Stimulated activated CD4-positive, alpha-beta T cell treated with anti-CD3 and anti-CD28 coated beads, Interleukin-12 subunit alpha, Interleukin-12 subunit beta, amount 100 ng/mL, for 24 hours (primary cell): ENCODE results near the gene G3BP1.
A peak's percentile ranks its signal among the peaks of the same experiment; 100 is the strongest.
"Not testable (repeated sequence)": the region's sequence is repeated elsewhere in the genome, so short reads cannot be mapped to it uniquely, and the experiment has no call there.

ENCODE experiments used
- DNase-seq, 2 experiments: peaks; one replicate each; pipeline ENCODE4 v3.0.0-alpha.2; 2020; ENCODE audit warnings: low read depth in 2 of 2

The G3BP1 gene

GRCh38 chr5:151771259-151772028 lies at the start of gene G3BP1:
G3BP1 (plus strand) TSS chr5:151771954; CDS start chr5:151786621, 14,667 bp downstream.
- DNase-seq: peak; percentile 98

DNA sequence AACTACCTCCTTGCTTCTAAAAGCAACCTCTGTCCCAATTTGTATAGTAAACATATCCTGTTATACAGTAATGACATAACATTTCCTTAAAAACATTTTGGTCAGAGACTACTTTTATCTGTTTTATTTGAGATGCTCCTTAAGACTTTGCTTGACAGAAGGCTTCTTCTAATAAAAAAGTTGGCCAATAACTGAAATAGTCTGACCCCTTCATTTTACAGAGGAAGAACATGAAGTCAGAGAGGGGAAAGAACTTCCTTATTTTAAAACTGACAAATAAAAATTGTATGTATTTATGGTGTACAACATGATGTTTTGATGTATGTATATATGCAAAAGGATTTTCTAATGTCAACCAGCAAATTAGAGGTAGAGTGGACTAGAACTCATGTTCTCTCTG lies 49.2 kb upstream of the G3BP1 start:
- no peak for DNase-seq

GRCh38 chr5:151724360-151724759 lies 47.4 kb upstream of the G3BP1 start:
- DNase-seq: no peak

DNA sequence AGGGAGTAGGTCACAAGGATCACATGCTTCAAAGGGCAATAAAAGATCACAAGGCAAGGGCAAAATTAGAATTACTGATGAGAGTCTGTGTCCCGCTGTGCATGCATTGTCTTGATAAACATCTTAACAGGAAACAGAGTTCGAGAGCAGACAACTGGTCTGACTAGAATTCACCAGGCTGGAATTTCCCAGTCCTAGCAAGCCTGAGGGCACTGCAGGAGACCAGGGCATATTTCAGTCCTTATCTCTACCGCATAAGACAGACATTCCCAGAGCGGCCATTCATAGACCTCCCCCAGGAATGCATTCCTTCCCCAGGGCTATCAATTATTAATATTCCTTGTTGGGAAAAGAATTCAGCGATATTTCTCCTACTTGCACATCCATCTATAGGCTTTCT lies 42.2 kb upstream of the G3BP1 start:
- not testable (repeated sequence) for DNase-seq

- no peak for DNase-seq
Observed at GRCh38 chr5:151730381-151730780, 41.4 kb upstream of the G3BP1 start.

- no peak for DNase-seq
Observed at GRCh38 chr5:151733358-151734063, 38.2 kb upstream of the G3BP1 start.

GRCh38 chr5:151734064-151734408 lies 37.7 kb upstream of the G3BP1 start:
- DNase-seq: no peak

DNA sequence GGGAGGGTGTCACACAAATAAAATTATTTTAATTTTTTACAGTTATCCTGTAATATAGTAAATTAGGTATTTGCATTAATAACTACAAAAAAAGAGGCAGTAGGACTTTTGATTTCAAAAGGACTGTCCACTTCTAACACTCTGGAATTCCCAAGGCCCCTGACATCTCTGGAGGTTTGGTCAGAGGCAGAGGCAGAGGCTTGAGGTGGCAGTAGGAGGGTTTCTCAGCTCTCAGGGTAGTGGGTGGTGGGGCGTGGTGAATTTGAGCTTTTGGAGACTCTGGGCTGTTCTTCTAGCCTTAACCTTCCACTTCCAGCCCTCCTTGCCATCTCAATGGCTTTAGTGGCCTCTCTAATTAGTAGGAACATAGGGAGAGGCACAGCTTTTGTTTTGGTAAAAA lies 36.1 kb upstream of the G3BP1 start:
- DNase-seq: no peak

GRCh38 chr5:151737431-151737830 lies 34.3 kb upstream of the G3BP1 start:
- DNase-seq: no peak

DNA sequence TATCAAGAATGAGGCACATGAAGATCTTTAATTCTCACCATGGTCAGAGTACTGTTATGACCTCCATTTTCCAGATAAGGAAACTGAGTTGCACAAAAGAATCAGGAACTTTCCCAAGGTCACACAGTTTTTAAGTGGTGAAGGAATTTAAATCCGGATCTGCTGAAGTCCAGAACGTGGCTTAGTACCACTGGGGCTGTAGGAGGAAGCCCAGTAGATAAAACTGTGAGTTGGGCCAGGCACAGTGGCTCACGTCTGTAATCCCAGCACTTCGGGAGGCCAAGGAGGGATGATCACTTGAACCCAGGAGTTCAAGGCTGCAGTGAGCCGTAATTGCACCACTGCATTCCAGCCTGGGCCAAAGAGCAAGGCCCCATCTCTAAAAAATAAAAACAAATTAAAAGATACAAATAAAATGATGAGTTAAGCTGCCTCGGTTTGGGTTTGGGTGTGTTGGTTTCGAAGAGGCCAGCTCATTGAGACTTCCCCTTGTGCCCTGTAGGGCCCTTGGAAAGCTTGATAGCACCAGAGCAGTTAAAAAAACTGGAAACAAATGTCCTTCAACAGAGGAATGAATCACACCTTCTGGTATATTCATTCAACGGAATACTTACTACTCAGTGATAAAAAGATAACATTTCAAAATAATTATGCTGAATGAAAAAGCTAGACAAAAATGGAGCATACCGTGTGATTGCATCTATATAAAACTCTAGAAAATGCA lies 33.5 kb upstream of the G3BP1 start:
- DNase-seq: no peak

- DNase-seq: no peak
Observed at GRCh38 chr5:151739395-151739794, 32.4 kb upstream of the G3BP1 start.

GRCh38 chr5:151739939-151740335 lies 31.8 kb upstream of the G3BP1 start:
- DNase-seq: no peak

DNA sequence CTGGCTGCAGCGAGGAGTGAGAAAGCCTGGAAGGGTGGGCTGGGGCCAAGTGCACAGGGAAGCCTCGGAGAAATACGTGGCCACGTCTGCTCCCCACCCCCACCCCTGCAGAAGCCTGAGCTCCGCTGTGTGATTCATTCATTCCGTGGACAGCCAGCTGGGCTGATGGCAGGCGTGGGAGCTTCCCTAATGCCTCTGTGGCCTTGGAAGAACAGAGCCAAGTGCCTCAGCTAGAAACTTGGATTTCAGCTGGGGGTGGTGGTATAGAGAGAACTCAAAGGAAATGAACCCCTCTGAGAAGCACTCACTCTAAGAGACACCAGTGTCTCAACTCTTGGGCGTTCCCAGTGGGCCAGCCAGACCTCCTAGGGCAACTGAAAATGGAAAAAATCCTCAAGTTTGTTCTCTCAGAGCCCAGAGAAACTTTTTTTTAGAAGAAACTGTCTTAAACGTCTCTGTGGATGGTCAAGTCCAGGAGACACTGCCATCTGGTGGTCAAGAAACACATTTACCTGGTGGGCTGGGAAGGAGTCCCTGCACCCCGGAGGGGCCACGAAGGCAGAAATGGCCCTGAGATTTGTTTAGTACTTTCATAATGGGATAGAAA lies 31.3 kb upstream of the G3BP1 start:
- peak in 1 of 2 experiments; percentile 35 for DNase-seq

DNA sequence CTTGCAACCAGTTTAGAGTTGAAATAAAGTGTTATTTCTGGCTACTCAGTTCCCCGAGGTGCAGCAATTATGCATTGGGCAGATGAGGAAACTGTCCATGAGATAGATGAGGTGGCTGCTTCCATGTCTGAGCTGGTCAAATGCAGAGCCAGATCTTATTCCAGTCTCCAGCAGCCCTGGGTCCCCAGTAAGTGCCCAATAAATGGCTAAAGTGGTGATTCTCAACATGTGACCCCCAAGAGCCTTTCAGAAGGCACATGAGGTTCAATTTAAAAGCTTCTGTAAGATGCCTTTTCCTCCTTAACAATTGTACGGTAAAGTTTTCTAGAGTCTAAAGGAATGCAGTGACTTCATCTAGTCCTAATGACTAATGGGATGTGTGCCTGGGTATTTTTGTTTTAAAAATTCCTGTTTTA lies 30.8 kb upstream of the G3BP1 start:
- DNase-seq: no peak

DNA sequence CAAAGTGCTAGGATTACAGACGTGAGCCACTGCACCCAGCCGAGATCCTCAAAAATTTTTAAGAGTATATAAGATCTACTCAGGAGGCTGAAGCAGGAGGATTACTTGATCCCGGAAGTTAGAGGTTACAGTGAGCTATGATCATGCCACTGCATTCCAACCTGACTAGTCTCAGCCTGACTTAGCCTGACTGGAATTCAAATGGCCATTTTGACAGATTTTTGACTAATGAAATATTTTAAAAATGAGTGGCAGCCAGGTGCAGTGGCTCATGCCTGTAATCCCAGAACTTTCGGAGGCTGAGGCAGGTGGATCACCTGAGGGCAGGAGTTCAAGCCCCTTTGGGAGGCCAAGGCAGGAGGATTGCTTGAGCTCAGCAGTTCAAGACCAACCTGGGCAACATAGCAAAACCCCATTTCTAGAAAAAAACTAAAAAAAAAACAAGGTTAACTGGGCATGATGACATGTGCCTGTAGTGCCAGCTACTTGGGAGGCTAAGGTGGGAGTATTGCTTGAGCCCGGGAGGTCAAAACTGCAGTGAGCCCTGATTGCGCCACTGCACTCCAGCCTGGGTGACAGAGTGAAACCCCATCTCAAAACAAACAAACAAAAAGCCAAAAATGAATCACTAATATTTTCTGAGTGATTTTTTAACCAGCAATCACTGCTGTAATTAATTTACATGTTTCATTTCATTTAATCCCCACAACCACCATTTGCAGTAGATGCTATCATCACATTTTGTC lies 29.9 kb upstream of the G3BP1 start:
- no peak for DNase-seq

GRCh38 chr5:151742870-151743294 lies 28.9 kb upstream of the G3BP1 start:
- DNase-seq: no peak

- DNase-seq: no peak
Observed at GRCh38 chr5:151743530-151743929, 28.2 kb upstream of the G3BP1 start.

DNA sequence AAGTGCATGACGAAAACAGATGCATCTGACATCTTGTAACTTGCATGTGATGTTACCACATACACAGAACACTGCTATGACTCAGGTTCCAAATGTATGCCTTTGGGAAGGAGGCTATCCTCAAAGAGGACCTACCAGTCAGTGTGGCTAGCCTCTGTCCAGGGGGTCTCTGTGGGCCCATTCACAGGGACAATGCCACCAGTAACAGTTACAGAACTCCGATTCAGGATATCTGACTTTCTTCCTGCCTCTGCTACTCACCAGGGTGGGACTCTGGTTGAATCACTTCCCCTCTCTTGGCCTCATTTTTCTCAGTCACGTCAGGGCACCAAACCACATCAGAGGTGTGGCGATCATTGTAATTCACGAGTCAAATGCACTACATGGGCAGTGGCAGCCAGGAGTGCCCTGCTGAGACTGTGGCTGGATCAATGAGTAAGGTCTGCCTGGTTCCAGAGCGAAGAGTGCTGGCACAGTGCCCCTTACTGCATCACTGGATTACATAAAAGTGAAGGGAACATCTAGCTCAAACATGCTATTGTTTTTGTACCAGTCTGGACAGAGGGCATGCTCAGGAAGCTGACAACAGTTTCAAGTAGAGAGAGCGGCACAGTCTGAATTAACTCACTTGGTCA lies 26.6 kb upstream of the G3BP1 start:
- no peak for DNase-seq

- no peak for DNase-seq
Observed at GRCh38 chr5:151750121-151750520, 21.6 kb upstream of the G3BP1 start.

- DNase-seq: no peak
Observed at GRCh38 chr5:151751091-151751490, 20.7 kb upstream of the G3BP1 start.

GRCh38 chr5:151751593-151751992 lies 20.2 kb upstream of the G3BP1 start:
- no peak for DNase-seq
